GM12874 (cell line): ENCODE results near the gene MED15.
A peak's percentile ranks its signal among the peaks of the same experiment; 100 is the strongest.

ENCODE experiments used
- CTCF ChIP-seq: IDR thresholded peaks from 2 replicates; pipeline ENCODE4 v1.5.1; 2011; ENCODE audit warnings: low read depth, mild to moderate bottlenecking, control low read depth, low read length, moderate library complexity; ENCODE audit not compliant: insufficient read depth

Gene MED15

GRCh38 chr22:20490183-20490940 lies 17.0 kb upstream of the MED15 start:
- no peak for TF ChIP-seq CTCF

- no peak for TF ChIP-seq CTCF
Measured at GRCh38 chr22:20490941-20491307, 16.5 kb upstream of the MED15 start.

DNA sequence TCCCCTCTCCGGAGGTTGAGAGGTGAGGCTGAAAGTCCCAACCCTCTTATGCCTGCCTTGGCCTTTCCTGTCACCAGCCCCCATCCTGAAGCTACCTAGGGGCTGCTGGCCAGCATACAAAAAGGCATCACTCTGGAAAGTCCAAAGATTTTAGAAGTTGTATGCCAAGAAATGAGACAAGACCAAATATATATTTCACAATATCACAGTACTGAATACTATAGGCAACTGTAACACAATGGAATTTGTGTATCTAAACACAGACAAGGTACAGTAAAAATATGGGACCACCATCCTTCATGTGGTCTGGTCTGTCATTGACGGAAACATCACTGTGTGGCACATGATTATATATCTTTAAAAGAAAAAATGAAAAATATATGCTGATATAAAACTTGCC lies 16.1 kb upstream of the MED15 start:
- TF ChIP-seq CTCF: no peak

DNA sequence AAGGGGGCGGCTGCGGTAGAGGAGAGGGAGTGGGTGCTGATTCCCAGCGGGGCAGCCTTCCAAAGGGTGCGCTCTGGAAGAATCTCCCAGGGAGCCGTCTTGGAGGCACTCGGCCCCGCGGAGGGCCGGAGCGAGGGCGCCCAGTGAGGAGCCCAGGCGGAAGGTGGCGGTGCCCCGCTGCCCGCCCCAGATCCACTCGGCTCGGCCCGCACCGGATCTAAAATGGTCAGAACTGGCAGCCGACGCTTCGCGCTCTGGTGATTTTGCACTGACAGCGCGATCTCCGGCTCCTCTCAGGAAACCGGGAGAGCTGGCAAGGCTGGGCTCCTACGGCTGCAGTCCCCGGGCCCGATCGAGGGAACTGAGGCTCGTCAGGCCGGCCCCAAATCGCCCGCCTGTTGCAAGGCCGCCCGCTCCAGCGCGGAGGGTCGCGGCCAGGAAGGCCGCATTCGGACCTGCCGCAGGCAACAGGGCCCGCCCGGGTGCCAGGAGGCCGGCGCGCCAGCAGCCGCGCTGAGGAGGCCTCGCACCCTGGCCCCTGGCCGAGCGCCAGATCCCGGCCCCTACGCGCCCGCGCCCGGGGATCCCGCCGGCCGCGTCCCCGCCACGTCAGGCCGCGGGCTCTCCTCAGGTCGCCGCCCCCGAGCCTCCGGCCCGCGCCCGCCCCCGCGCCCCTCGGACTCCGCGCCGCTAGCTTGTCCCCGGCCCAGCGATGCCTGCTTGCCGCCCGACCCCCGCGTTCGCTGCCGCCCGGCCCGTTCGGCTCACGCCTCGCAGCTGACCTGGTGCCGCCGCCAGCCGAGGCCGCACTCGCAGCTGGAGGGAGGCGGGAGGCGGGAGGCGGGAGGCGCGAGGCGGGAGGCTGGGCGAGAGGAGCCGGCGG lies 12.2 kb upstream of the MED15 start, which contains the start of gene KLHL22:
TSS of gene KLHL22 (minus strand) at position 818 of the 883 bp plus-strand sequence. CDS start 6,584 bp downstream, outside the sequence.
- TF ChIP-seq CTCF: no peak

- TF ChIP-seq CTCF: peak; percentile 85
Measured at GRCh38 chr22:20495861-20496681, 11.3 kb upstream of the MED15 start.

DNA sequence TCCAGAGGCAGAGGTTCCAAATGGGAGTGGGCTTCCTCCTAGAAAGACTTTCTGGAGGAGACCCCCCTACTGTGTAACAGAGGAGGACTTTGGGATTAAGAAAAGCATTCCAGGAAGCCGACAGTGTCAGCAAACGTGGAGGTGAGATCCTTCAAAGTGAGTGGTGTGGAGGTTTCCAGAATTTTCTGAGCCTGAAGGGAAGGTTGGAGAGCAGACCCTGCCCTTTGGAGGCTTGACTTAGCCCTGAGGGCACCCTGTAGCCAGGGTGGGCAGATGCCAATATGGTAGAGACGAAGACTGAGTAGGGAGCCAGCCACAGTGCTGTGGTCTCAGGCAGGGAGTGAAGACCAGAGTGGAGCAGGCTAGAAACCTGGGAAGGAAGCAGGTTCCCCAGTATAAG lies 10.0 kb upstream of the MED15 start:
- no peak for TF ChIP-seq CTCF

DNA sequence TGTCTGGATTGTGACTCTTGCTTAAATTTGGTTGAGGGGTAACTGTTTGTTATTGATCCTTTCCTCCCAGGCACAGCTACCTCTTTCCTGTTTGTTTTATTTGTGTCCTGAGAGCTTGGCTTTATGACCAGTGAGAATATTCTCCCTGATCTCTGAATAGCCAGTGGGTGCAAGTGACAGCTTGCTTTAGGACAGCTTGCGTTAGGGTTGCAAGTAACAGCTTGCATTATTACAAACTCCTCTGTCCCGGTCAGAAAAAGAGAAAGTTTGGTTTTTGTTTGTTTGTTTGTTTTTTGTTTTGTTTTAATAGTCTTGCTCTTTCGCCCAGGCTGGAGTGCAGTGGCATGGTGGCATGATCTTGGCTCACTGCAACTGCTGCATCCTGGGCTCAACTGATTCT lies 8.5 kb upstream of the MED15 start:
- no peak for TF ChIP-seq CTCF
